GM10248 (cell line): ENCODE results near the gene IRF2.
"Not testable (repeated sequence)": the region's sequence is repeated elsewhere in the genome, so short reads cannot be mapped to it uniquely, and the experiment has no call there.

Experiments used
- CTCF ChIA-PET: fragments of 300-600 bp; sonication (Branson Sonifier 250); formaldehyde crosslinking; extraction: SDS; loops from one replicate; lab custom pipeline; 2021; ENCODE audit warnings: antibody characterized with exemption; lab: Yijun Ruan, JAX
- POLR2A ChIA-PET: fragments of 350-650 bp; sonication (Branson Sonifier 250); formaldehyde crosslinking; extraction: SDS; loops from one replicate; lab custom pipeline; 2020; ENCODE audit warnings: antibody characterized with exemption; lab: Yijun Ruan, JAX
- DNase-seq: peaks from one replicate; pipeline ENCODE4 v3.0.0; 2012; ENCODE audit errors: extremely low spot score
- TF ChIP-seq, protein P1 (sequence below): IDR thresholded peaks from 2 replicates; pipeline ENCODE4 v1.5.1; 2012; ENCODE audit warnings: mild to moderate bottlenecking, low read depth; ENCODE audit errors: extremely low read depth, missing control alignments, control extremely low read depth

The IRF2 gene

DNA sequence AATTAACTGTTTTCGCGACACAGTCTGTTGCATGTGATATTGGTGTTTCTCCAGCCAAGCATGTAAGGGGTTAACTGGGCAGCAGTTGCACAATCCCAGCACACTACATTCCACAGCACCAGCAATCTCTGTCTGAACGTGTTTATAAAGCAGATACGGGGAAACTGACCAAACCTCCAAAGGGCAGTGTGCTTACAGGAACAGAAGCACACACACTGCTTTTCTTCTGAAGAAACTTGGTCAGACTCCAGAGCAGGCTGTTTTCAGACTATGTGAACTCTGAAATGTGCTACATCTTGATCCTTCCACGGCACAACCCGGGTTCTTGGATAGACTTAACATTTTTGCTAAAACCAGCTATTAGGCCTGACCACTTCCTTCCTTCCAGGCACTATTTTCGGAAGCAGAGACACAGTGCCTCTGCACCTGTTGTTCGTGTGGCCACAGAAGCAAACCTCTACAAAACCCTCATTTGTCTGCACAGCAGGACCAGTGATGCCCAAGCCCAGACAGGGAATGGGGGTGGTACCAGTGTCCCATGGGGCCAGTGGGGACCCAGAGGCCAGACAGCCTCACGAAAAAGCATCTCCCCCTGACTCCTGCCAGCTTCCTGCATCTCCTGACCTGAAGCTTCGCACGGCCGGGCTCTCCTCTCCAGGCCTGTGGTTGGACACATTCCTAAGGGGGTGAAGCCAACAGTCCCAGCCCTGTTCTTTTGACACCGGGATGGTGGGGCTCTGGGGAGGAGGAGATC lies 90.1 kb downstream of the IRF2 start:
- ChIA-PET CTCF (interaction anchor here (1.0 to 4.7 kb wide), 8 partner anchors 8 to 120 kb away, joined by 3 to 26 read pairs (median 4); no protein-coding TSS in a partner anchor), POLR2A (interaction anchor here (0.6 to 1.1 kb wide), 2 partner anchors 37 to 118 kb away, joined by 3 read pairs; no protein-coding TSS in a partner anchor)
- TF ChIP-seq, protein P1, sequence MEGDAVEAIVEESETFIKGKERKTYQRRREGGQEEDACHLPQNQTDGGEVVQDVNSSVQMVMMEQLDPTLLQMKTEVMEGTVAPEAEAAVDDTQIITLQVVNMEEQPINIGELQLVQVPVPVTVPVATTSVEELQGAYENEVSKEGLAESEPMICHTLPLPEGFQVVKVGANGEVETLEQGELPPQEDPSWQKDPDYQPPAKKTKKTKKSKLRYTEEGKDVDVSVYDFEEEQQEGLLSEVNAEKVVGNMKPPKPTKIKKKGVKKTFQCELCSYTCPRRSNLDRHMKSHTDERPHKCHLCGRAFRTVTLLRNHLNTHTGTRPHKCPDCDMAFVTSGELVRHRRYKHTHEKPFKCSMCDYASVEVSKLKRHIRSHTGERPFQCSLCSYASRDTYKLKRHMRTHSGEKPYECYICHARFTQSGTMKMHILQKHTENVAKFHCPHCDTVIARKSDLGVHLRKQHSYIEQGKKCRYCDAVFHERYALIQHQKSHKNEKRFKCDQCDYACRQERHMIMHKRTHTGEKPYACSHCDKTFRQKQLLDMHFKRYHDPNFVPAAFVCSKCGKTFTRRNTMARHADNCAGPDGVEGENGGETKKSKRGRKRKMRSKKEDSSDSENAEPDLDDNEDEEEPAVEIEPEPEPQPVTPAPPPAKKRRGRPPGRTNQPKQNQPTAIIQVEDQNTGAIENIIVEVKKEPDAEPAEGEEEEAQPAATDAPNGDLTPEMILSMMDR: no peak
- DNase-seq: peak; percentile 46

DNA sequence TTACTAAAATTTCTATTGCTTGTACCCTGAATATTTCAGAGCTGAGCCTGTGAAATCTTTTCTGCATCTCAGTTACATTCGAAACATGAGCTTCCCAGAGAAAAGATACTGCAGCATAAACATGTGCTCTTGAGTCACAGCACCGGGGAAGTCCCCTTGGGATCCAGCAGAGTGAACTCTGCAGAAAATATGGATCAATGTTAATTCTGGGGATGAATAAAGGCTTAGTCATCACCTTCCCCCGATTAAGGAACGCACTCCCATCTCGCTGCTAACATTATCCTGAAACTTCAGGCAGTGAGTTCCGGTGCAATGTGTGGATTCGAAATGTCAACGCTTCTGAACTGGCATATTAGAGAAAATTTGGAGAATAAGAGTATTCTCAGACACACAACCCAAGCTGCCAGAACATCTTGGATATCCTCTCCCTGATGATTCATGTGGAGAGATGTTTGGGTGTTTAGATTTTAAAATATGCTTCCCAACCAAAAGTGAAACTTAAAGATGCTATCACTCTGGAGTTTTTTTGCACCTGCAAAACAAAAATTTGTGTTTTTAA lies 90.8 kb downstream of the IRF2 start:
- no peak for DNase-seq
- TF ChIP-seq, protein P1: no peak
- ChIA-PET POLR2A (interaction anchor here (0.6 kb wide), 1 partner anchor 36 kb away, joined by 3 read pairs; no protein-coding TSS in a partner anchor), CTCF (interaction anchor here (1.0 to 4.7 kb wide), 7 partner anchors 8 to 119 kb away, joined by 3 to 26 read pairs (median 3); no protein-coding TSS in a partner anchor)

DNA sequence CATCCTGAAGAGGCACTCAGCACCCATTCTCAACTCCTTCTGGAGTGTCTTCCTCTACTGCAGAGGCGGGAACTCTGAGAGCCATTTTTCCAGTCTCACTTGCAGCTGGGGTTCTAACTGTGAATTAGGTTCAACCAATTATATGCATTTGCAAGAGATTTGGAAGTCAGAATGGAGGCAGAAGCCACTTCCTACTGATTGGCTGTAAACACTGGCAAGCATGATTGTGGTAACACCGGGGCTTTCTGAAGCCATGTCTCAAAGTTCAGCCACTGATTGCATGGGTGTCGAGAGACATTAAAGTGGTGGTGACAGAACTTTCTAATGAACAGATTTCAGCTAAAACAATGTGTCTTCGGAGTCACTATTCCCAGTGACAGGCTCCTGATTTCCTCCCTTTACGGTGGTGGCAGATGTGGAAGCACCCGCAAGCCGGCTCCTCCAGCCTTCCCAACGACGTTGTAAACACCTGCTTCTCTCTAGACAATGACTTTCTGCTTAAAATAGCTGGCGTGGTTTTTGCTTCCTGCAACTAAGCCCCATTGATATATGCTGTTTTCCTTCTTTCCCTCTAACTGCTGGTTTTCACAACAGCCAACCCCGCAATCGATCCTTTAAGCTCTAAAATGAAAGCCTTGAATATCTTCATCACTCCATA lies 92.0 kb downstream of the IRF2 start:
- ChIA-PET POLR2A (interaction anchor here (1.0 to 1.5 kb wide), 2 partner anchors 16 to 116 kb away, joined by 3 to 4 read pairs; no protein-coding TSS in a partner anchor), CTCF (interaction anchor here (0.7 to 4.7 kb wide), 11 partner anchors 10 to 122 kb away, joined by 3 to 26 read pairs (median 3); no protein-coding TSS in a partner anchor)
- DNase-seq: peak; percentile 36
- TF ChIP-seq, protein P1: no peak

DNA sequence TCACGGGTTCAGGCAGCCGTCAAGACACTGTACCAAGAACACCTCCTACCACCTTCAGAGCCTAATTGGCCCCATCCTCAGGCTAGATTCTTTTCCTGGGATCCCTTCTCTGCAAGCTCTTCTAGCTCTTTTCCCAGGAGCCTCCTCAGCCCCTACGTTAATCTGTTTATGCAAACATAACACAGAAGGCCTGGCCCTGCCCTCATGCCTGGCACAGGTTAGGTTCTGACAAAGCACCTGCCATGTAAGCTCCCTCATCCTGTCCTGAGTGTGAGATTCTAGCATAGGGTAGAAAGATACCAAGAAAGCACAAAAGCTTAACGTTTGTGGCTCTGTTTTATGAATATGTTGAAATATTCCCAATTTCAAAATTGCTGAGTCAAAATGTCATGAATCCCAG lies 93.6 kb downstream of the IRF2 start:
- ChIA-PET CTCF (interaction anchor here (0.9 to 4.7 kb wide), 10 partner anchors 11 to 111 kb away, joined by 3 to 26 read pairs (median 4); no protein-coding TSS in a partner anchor), POLR2A (interaction anchor here (1.0 kb wide), 1 partner anchor 32 kb away, joined by 3 read pairs; no protein-coding TSS in a partner anchor)
- DNase-seq: no peak
- TF ChIP-seq, protein P1: no peak

DNA sequence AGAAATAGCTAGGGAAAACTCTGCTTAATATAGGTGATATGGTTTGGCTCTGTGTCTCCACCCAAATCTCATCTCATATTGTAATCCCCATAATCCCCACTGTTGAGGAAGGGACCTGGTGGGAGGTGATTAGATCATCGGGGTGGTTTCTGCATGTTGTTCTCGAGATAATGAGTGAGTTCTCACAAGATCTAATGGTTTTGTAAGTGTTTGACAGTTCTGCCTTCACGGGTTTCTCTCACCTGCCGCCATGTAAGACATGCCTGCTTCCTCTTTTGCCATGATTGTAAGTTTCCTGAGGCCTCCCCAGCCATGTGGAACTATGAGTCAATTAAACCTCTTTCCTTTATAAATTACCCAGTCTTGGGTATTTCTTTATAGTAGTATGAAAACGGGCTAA lies 94.1 kb downstream of the IRF2 start:
- ChIA-PET CTCF (interaction anchor here (1.2 to 4.7 kb wide), 7 partner anchors 10 to 111 kb away, joined by 3 to 26 read pairs (median 7); no protein-coding TSS in a partner anchor), POLR2A (interaction anchor here (1.0 kb wide), 1 partner anchor 31 kb away, joined by 3 read pairs; no protein-coding TSS in a partner anchor)
- not testable (repeated sequence) for DNase-seq

DNA sequence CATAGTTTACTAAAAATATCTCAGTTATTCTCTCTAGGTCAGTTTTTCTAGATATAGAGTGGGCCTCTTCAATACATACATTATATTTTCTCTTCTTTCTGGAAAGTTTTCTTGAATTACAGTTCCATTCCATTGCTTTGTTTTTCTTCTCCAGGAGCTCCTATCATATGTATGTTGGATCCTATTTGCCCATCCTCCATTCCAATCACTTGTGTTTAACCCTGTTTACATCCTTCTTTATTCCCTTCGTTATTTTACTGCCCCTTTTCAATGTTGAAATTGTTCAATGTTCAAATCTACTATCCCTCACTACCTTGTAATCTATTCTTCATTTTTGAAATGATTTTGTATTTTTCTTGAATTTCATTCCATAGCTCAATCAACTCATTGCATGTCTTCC lies 97.4 kb downstream of the IRF2 start:
- ChIA-PET CTCF (interaction anchor here (0.8 to 4.3 kb wide), 5 partner anchors 11 to 113 kb away, joined by 3 to 15 read pairs (median 5); no protein-coding TSS in a partner anchor), POLR2A (no interaction called here)
- DNase-seq: no peak
- TF ChIP-seq, protein P1: no peak
